ENCODE results near the gene MCF2L. TPM values are rescaled to one million over a fixed set of nuclear protein-coding genes. Genes with fewer than 3 reads are reported as not detected.

Gene MCF2L
- total and polyA plus RNA-seq, 2 experiments from 2014 or later: 27.6 to 38.6 TPM

DNA sequence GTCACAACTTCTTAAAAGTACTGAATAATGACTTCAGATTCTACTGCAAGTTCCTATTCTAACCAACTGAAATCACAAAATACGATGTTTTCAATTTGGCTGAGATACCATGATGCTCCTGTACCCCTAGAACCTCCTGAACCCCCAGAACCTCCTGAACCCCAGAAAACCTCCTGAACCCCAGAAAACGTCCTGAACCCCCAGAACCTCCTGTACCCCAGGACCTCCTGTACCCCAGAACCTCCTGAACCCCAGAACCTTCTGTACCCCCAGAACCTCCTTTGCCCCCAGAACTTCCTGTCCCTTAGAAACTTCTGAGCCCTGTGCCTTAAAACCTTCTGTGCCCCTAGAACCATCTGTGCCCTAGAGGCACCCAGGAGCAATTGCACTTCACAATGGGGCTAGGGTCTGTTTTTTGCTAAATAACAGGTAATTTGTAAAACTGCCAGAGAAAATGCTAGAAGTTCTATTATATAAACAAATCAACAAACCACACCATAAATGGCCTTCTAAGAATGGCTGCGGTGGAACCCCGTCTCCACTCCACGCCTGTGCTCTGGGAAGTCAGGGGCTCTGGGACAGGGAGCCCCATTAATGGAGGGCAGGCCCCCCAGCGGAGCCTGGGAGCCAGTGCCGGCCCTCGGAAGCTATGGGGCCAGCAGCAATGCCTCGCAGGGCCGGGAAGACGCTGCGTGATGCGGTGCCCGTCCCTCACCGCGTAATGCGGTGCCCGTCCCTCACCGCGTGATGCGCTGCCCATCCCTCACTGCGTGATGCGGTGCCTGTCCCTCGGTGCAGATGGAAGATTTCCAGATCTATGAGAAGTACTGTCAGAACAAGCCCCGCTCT lies 115.3 kb downstream of the MCF2L start:
- no peak overlapping the region for H3K27ac ChIP-seq
- peaks cover 4% of the 10 kb centered on the region for H3K36me3 ChIP-seq
- no peak overlapping the region for H3K4me3 ChIP-seq
- DNase-seq (ENCODE audit: low read depth in 1 of 2, low spot score in 1 of 2): no peak
- H3K9me3 ChIP-seq (ENCODE audit: low read depth): no peaks in the 10 kb centered on the region
- no peaks in the 10 kb centered on the region for H3K27me3 ChIP-seq
- TF ChIP-seq, protein P1, sequence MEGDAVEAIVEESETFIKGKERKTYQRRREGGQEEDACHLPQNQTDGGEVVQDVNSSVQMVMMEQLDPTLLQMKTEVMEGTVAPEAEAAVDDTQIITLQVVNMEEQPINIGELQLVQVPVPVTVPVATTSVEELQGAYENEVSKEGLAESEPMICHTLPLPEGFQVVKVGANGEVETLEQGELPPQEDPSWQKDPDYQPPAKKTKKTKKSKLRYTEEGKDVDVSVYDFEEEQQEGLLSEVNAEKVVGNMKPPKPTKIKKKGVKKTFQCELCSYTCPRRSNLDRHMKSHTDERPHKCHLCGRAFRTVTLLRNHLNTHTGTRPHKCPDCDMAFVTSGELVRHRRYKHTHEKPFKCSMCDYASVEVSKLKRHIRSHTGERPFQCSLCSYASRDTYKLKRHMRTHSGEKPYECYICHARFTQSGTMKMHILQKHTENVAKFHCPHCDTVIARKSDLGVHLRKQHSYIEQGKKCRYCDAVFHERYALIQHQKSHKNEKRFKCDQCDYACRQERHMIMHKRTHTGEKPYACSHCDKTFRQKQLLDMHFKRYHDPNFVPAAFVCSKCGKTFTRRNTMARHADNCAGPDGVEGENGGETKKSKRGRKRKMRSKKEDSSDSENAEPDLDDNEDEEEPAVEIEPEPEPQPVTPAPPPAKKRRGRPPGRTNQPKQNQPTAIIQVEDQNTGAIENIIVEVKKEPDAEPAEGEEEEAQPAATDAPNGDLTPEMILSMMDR (IDR thresholded peaks at IDR 0.05; ENCODE audit: low read depth, low read length): peak; percentile 16
- peaks cover 8% of the 10 kb centered on the region for H3K4me1 ChIP-seq (ENCODE audit: low read depth)

DNA sequence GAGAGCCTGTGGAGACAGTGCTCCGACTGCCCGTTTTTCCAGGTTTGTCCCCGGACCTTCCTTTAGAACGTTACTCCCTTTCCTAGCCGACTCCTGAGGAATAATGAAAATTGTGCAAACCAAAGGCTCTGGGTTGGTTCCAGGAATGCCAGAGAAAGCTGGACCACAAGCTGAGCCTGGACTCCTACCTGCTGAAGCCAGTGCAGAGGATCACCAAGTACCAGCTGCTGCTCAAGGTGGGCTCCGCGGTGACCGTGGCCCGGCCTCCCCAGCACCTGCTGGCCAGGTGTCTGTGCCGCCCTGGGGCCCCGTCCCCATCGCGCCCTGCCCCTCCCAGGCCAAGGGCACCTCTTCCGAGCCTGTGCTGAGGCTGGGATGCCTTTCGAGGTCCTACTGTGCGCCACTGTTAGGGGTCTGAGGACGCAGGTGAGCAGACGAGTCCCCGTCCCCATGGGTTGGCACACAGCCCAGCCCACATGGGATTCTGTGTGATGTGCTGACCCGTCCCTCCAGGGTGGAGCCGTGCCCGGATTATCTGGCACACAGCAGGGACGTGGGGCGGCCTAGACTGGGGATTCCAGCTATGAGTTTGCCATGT lies 116.0 kb downstream of the MCF2L start:
- DNase-seq (ENCODE audit: low read depth in 1 of 2, low spot score in 1 of 2): no peak
- H3K27me3 ChIP-seq: no peaks in the 10 kb centered on the region
- H3K4me3 ChIP-seq: no peak overlapping the region
- no peak overlapping the region for H3K27ac ChIP-seq
- H3K4me1 ChIP-seq (ENCODE audit: low read depth): peaks cover 8% of the 10 kb centered on the region
- TF ChIP-seq, protein P1 (IDR thresholded peaks at IDR 0.05; ENCODE audit: low read depth, low read length): no peak
- H3K9me3 ChIP-seq (ENCODE audit: low read depth): no peaks in the 10 kb centered on the region
- peaks cover 4% of the 10 kb centered on the region for H3K36me3 ChIP-seq

DNA sequence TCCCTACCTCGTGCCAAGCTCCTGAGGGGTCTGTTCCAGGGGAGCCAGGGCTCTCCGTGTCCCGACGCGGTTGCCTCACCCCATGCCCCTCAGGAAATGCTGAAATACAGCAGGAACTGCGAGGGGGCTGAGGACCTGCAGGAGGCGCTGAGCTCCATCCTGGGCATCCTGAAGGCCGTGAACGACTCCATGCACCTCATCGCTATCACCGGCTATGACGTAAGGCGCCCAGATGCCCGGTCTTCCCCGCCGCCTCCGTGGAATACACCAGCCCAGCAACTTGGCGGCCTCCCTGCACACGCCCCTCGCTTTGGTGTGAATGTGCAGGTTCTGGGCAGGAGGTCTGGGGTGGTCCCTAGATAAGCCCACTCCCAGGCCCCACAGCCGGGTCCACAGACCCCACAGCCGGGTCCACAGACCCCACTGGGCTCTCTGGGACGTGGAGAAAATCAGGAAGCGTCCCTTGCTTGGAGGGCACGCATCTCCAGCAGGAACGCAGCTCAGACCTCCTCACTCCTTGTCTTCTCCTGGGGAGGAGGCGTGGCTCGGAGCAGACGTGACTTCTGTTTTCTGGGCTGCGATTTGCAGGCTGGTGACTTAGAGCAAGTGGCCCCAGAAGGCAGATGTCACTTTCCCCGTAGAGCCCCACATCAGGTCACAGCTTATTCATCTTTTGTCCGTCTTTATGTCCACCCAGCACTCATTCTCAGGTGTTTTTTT lies 117.2 kb downstream of the MCF2L start:
- Histone ChIP-seq H3K27me3 (peaks cover 2% of the 10 kb centered on the region), H3K9me3 (ENCODE audit: low read depth) (no peaks in the 10 kb centered on the region), H3K4me3 (no peak overlapping the region), H3K36me3 (peaks cover 4% of the 10 kb centered on the region), H3K27ac (no peak overlapping the region), H3K4me1 (ENCODE audit: low read depth) (peaks cover 3% of the 10 kb centered on the region)
- no peak for DNase-seq (ENCODE audit: low read depth in 1 of 2, low spot score in 1 of 2)
- TF ChIP-seq, protein P1 (IDR thresholded peaks at IDR 0.05; ENCODE audit: low read depth, low read length): peak; percentile 12

DNA sequence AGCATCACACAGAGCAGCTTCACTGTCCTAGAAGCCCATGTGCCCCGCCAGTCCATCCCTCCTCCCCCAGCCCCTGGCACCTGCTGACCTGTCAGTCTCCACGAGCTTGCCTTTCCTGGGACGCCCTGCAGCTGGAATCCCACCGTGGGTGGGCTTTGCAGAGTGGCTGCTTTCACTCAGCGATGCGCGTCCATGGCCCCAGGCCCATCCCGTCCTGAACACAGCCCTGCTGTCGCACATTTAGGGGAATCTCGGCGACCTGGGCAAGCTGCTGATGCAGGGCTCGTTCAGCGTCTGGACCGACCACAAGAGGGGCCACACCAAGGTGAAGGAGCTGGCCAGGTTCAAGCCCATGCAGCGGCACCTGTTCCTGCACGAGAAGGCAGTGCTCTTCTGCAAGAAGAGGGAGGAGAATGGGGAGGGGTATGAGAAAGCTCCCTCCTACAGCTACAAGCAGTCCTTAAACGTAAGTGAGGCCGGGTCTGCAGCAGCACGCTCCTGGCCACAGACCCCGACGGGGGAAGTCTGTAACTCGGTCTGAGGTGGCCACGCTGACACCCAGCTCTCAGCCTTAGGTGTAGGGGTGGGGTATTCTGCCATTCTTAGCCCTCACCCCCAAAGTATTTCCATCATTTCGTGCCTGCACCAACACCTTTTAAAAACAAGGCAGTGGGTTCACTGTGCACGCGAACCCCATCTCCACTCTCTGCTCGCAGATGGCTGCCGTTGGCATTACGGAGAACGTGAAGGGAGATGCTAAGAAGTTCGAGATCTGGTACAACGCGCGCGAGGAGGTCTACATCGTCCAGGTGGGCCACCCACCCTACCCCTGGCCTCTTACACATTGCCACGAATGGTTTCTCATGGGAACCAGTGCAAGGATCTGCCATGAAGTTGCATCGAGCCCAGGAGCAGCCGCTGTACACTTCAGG lies 118.2 kb downstream of the MCF2L start:
- H3K4me3 ChIP-seq: no peak overlapping the region
- peaks cover 2% of the 10 kb centered on the region for H3K27me3 ChIP-seq
- no peak for DNase-seq (ENCODE audit: low read depth in 1 of 2, low spot score in 1 of 2)
- H3K36me3 ChIP-seq: peaks cover 4% of the 10 kb centered on the region
- no peak overlapping the region for H3K27ac ChIP-seq
- no peaks in the 10 kb centered on the region for H3K9me3 ChIP-seq (ENCODE audit: low read depth)
- H3K4me1 ChIP-seq (ENCODE audit: low read depth): no peaks in the 10 kb centered on the region
- TF ChIP-seq, protein P1 (IDR thresholded peaks at IDR 0.05; ENCODE audit: low read depth, low read length): no peak
